Left ventricle myocardium inferior (tissue), 1 donor: ENCODE measurements around the gene SPOUT1. TPM values are rescaled to one million over a fixed set of nuclear protein-coding genes. Genes with fewer than 3 reads are reported as not detected.
"Not testable (repeated sequence)": the region's sequence is repeated elsewhere in the genome, so short reads cannot be mapped to it uniquely, and the experiment has no call there.

Experiments used
- DNase-seq: peaks from one replicate; pipeline ENCODE4 v3.0.0-alpha.2; 2020
- H3K27ac ChIP-seq: fragments of 200-600 bp; replicated peaks from 2 replicates; pipeline ENCODE4 v1.8.0; 2021
- H3K27me3 ChIP-seq: fragments of 200-600 bp; 2 replicates; pipeline ENCODE4 v1.8.0; 2021; ENCODE audit warnings: low read depth
- H3K36me3 ChIP-seq: fragments of 200-600 bp; 2 replicates; pipeline ENCODE4 v1.8.0; 2021
- H3K4me1 ChIP-seq: fragments of 200-600 bp; 2 replicates; pipeline ENCODE4 v1.8.0; 2021
- H3K4me3 ChIP-seq: fragments of 200-600 bp; 2 replicates; pipeline ENCODE4 v1.8.0; 2021; ENCODE audit warnings: mild to moderate bottlenecking, moderate library complexity
- H3K9me3 ChIP-seq: fragments of 200-600 bp; replicated peaks from 2 replicates; pipeline ENCODE4 v1.8.0; 2021
- intact Hi-C: fragments of 100-400 bp; cut with micrococcal nuclease; formaldehyde crosslinking; loops from one replicate; pipeline ENCODE4 v1.11.0; 2022
- total RNA-seq: library from RNA; stranded (reverse); fragmentation: NEBNext Ultra II Directional; extraction: Animal tissue kit (Norgen Biotek cat#: 25700); gene quantifications from one replicate; pipeline ENCODE4 v1.2.1, GENCODE V29; 2021
- TF ChIP-seq, protein P1 (sequence below): fragments of 200-600 bp; IDR thresholded peaks from 2 replicates; pipeline ENCODE4 v1.8.0; 2021; ENCODE audit warnings: antibody characterized with exemption, mild to moderate bottlenecking, borderline replicate concordance
- donor health status: DM: no; HTN: yes; CAD: no; lungs with severe emphysema.

Gene SPOUT1
- total RNA-seq, 1 donor from 2014 or later: 17.5 TPM

- Histone ChIP-seq H3K4me3 (no peak overlapping the region), H3K27me3 (no peaks in the 10 kb centered on the region), H3K36me3 (no peaks in the 10 kb centered on the region), H3K4me1 (no peaks in the 10 kb centered on the region), H3K27ac (no peak overlapping the region), H3K9me3 (peaks cover 21% of the 10 kb centered on the region)
- intact Hi-C loops: no loop called here
- DNase-seq: no peak
- TF ChIP-seq, protein P1, sequence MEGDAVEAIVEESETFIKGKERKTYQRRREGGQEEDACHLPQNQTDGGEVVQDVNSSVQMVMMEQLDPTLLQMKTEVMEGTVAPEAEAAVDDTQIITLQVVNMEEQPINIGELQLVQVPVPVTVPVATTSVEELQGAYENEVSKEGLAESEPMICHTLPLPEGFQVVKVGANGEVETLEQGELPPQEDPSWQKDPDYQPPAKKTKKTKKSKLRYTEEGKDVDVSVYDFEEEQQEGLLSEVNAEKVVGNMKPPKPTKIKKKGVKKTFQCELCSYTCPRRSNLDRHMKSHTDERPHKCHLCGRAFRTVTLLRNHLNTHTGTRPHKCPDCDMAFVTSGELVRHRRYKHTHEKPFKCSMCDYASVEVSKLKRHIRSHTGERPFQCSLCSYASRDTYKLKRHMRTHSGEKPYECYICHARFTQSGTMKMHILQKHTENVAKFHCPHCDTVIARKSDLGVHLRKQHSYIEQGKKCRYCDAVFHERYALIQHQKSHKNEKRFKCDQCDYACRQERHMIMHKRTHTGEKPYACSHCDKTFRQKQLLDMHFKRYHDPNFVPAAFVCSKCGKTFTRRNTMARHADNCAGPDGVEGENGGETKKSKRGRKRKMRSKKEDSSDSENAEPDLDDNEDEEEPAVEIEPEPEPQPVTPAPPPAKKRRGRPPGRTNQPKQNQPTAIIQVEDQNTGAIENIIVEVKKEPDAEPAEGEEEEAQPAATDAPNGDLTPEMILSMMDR: no peak
Measured at GRCh38 chr9:128847803-128848202, 18.2 kb upstream of the SPOUT1 start.

- intact Hi-C loops: no loop called here
- DNase-seq: no peak
- no peaks in the 10 kb centered on the region for H3K27me3 ChIP-seq
- H3K27ac ChIP-seq: no peak overlapping the region
- peaks cover 20% of the 10 kb centered on the region for H3K9me3 ChIP-seq
- TF ChIP-seq, protein P1: no peak
- H3K4me1 ChIP-seq: no peaks in the 10 kb centered on the region
- peaks cover 9% of the 10 kb centered on the region for H3K36me3 ChIP-seq
- no peak overlapping the region for H3K4me3 ChIP-seq
Measured at GRCh38 chr9:128846680-128847030, 17.1 kb upstream of the SPOUT1 start.

- intact Hi-C loops: no loop called here
Measured at GRCh38 chr9:128845186-128845931, 15.8 kb upstream of the SPOUT1 start.

DNA sequence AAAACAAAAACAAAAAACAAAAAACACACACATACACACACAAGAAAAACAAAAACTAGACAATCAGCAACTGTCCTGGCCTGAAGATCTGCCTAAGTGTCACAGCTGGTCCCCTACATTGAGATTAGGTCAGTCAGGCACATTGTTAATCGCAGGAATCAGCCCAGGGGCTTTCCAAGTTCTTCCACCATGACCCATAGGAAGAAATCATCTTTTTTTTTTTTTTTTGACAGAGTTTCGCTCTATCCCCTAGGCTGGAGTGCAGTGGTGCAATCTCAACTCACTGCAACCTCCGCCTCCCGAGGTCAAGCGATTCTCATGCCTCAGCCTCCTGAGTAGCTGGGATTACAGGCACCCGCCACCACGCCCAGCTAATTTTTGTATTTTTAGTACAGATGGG lies 13.6 kb upstream of the SPOUT1 start:
- intact Hi-C loops, H3K27me3 ChIP-seq, H3K9me3 ChIP-seq, H3K4me1 ChIP-seq, H3K4me3 ChIP-seq, DNase-seq, H3K27ac ChIP-seq: not testable (repeated sequence)
- peaks cover 28% of the 10 kb centered on the region for H3K36me3 ChIP-seq

More at GRCh38 chr9:128845186-128845931, 15.8 kb upstream of the SPOUT1 start:
- no peak for DNase-seq
- TF ChIP-seq, protein P1: no peak
- H3K4me1 ChIP-seq: no peaks in the 10 kb centered on the region
- H3K4me3 ChIP-seq: no peak overlapping the region
- no peak overlapping the region for H3K27ac ChIP-seq
- no peaks in the 10 kb centered on the region for H3K27me3 ChIP-seq
- peaks cover 19% of the 10 kb centered on the region for H3K36me3 ChIP-seq
- peaks cover 7% of the 10 kb centered on the region for H3K9me3 ChIP-seq

DNA sequence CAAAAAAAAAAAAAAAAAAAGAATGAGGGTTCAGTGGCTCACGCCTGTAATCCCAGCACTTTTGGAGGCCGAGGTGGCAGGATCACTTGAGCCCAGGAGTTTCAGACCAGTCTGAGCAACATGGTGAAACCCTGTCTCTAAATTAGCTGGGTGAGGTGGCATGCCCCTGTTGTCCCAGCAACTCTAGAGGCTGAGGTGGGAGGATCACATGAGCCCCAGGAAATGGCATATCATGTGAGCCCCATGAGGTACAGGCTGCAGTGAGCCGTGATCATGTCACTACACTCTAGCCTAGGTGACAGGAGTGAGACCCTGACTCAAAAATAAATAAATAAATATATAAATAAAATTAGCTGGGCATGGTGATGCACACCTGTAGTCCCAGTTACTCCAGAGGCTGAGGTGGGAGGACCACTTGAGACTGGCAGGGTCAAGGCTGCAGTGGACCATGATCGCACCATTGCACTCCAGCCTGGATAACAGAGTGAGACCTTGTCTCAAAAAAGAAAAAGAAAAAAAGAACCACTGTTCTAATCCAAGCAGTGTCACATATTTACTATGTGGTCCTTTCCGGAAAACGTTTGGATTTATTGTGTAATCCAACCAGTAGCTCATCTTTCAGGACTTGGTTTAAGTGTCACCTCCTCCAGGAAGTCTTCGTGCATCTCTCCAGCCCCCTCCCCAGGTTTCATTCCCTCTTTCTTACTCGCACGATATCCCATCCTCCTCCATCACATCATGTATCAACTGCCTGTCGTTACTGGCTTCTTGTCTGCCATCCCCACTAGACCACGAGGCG lies 12.3 kb upstream of the SPOUT1 start:
- TF ChIP-seq, protein P1: no peak
- Histone ChIP-seq H3K27me3 (no peaks in the 10 kb centered on the region), H3K9me3 (no peaks in the 10 kb centered on the region), H3K27ac (no peak overlapping the region), H3K36me3 (peaks cover 38% of the 10 kb centered on the region), H3K4me1 (no peaks in the 10 kb centered on the region), H3K4me3 (no peak overlapping the region)
- intact Hi-C loops: no loop called here
- no peak for DNase-seq

GRCh38 chr9:128840524-128840923 lies 10.9 kb upstream of the SPOUT1 start:
- TF ChIP-seq, protein P1: no peak
- intact Hi-C loops: no loop called here

More at GRCh38 chr9:128840524-128840923, 10.9 kb upstream of the SPOUT1 start:
- peaks cover 42% of the 10 kb centered on the region for H3K36me3 ChIP-seq
- no peak overlapping the region for H3K4me3 ChIP-seq
- DNase-seq: no peak
- H3K9me3 ChIP-seq: no peaks in the 10 kb centered on the region
- H3K4me1 ChIP-seq: no peaks in the 10 kb centered on the region
- H3K27ac ChIP-seq: no peak overlapping the region
- H3K27me3 ChIP-seq: no peaks in the 10 kb centered on the region
